GM21529 (cell line): Measurements from ENCODE around the gene TIMM8A.

Experiments used
- ATAC-seq: cut with Tn5 transposase; IDR thresholded peaks from one replicate; pipeline ENCODE4 v1.9.1; 2021; ENCODE audit not compliant: unreplicated experiment

The TIMM8A gene, protein sequence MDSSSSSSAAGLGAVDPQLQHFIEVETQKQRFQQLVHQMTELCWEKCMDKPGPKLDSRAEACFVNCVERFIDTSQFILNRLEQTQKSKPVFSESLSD

DNA sequence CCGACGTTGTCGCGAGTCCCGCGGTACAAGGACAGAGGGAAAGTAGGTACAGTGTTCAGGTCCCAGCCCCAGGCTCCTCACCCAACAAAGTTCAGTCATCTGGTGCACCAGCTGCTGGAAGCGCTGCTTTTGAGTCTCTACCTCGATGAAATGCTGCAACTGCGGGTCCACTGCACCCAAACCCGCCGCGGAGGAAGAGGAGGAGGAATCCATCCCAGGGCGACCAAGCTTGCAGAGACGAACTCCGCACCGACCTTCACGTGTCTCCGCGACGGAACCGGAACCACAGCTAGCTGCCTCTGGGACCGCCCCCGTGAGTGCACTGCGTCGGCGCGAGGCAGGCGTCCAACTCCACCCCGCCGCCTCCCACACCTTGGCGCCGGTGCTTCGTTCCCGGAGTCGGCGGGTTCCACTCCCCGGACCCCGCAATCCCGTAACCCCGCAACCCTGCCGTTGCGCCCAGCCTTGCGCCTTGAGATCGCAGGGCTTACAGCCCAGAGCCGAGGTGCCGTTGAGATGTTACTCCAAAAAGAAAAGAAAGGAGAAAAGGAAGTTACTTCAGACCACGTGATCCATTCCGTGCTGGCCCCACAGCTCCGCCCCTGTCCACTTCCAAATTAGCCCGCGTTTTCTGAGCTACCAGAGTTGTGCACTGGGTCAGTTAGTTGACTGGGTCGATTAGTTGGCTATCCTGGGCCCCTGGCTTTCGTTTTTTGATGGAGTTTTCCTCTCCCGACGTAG lies at the start of gene TIMM8A:
TSS of gene TIMM8A (minus strand) at position 291 of the 741 bp plus-strand sequence. CDS start at position 213, 78 bp downstream.
- peak; percentile 98 for ATAC-seq

DNA sequence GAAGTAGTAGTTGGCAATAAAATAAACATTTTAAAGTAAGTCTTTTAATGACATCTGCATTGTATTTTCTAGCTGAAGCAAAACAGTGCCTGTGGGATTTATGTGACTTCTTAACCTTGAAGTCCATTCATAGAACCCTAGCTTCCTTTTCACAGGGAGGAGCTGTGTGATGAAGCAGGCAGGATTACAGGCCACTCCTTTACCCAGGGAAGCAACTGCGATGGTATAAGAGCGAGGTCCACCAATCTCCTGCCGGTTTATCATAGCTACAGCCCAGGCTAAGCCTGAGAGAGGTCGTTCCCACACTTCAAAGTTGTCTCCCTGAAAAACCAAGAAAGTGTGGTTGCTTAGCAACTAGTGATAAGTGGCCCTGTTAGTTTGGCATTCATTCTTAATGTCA lies 49.2 kb upstream of the TIMM8A start:
- ATAC-seq, result no peak

DNA sequence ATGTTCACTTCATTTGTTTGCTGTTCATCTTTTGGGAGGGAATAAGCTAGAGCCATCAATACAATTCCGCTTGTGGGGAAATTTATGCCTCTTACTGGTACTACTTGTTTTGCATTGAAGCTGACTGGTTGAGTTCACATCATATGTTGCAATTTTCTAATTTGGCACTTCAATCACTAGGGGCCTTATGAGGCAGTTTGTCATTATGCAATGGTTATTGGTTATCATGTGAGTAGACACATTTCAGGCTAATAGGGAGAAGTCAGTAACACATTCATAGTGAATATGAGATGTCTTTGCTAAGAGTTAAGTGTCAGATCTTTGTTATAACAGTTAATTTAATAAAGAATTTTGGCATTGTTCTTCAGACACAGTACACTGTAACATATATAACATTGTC lies 47.2 kb upstream of the TIMM8A start:
- no peak for ATAC-seq

DNA sequence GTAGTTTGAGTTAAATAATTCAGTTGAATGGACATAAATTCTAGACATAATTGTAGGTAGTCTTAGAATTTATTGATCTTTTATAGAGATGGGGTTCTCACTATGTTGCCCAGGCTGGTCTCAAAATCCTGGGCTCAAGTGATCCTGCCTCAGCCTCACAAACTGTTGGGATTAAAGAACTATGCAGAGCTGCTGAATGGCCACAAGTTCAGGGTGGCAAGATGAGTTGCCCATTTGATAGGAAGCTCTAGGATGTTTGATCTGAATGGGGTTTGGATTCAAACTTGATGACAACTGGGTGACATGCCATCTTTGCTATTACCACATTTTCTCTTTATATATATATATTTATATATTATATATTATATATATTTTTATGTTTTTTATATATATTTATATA lies 45.8 kb upstream of the TIMM8A start:
- ATAC-seq, result no peak

DNA sequence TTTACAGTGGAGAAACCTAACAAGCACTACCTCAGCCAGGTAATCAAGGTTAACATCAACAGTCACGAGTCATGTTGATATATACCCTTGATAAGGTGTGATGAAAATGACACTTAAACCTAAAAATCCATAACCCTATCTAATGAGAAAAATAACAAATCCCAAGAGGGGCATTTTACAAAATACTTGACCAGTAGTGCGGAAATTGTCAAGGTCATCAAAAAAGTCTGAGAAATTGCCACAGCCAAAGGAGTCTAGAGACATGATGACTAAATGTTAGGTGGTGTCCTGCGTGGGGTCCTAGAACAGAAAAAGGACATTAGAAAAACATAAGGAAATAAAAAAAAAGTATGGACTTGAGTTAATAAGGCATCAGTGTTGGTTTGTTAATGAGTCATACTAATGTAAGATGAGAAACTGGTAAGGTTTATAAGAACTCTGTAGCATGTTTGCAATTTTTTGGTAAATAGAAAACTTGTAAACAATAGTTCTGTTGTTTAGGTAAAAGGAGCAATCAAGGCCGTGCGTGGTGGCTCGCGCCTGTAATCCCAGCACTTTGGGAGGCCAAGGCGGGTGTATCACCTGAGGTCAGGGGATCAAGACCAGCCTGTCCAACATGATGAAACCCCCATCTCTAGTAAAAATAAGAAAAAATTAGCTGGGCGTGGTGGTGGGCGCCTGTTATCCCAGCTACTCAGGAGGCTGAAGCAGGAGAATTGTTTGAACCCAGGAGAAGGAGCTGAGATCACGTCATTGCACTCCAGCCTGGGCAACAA lies 45.2 kb upstream of the TIMM8A start:
- no peak for ATAC-seq

DNA sequence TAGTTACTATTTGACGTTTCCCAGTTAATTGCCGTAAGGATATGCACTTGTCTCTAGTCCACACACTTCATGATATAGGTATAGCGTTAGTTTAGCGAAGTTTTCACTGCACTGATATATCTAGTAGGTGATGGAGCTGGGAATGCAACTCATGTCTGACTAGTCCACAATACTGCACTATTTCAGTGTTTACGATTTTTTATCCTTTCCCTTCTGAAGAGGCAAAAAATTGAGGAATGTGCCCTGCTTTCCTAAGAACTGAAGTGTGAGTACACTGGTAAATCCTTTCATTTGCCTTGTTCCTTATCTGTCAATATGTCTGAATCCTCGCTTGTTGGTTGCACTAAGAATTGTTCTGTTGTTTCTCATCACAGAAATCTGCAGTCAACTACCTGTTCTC lies 43.3 kb upstream of the TIMM8A start:
- no peak for ATAC-seq

DNA sequence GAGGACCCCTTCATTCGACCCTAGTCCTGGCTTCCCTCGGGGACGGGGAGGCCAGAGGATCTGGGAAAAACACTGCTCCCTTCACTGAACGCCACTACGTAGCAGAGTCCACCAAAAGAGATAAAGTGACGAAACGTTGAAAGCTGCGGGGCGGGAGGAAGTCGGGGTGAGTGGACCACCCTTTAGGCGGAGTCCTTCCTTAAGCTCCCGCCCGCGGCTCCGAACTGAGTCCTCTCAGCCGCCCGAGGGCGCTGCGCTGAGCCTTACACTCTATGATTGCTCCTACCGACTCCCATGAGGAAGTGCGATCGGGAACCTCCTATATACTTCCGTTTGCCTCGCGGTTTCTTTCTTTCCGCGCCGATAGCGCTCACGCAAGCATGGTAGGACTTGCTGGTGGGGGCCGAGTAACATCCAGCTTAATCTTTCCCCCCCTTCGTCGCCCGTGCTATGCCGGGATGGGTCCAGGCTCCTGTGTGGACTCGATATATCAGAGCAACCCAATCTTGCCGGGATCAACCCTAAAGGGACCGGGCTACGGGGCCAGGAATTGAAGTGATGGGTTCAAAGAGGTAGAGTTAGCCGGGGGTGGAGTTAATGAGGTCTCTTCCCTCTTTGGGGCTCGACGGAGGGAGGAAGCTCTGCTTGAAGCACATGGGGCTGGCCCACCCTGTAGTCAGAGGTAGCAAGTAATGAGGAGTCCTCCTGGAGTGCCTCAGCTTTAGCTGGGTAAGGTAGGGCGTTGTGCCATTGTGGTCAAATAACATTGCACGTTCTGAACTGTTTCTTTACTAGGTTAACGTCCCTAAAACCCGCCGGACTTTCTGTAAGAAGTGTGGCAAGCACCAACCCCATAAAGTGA lies 42.4 kb upstream of the TIMM8A start, which contains the start of gene RPL36A:
TSS of gene RPL36A (plus strand) at position 348 of the 862 bp plus-strand sequence. CDS start at position 381, 33 bp downstream.
- ATAC-seq, result peak; percentile 75

DNA sequence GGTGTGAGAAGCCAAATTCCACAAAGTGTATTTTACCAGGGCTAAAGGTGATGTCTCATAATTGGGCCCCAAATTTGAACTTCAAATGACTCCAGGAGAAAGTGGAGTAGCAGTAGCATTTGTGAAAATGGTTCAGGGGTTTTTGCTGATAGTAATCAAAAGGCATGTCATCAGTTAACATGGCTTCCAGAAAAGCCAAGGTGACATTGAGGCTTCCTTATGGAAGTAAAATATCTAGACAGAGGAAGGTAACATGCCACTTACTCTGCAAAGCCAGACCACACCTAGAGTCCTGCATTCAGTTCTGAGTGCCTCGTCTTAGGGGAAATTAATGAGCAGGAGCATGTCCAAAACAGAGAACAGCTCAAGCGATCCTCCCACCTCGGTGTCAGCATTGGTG lies 40.1 kb upstream of the TIMM8A start:
- no peak for ATAC-seq

DNA sequence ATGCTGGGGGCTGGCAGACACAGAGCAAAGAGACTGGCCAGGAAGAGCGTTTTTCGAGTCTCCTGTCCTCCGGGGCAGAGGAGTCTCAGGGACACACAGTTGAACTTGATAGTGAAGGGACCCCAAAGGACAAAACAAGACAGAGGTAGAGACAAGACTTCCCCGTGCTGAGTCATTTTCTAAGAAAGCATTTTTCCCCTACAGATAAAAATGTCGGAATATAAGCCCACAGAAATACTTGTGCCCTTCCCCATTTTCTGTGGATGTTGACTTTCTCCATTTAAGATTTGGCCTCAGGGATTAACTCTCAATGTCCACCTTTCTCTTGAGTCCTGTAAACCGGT lies 38.0 kb upstream of the TIMM8A start:
- ATAC-seq, result peak; percentile 0

DNA sequence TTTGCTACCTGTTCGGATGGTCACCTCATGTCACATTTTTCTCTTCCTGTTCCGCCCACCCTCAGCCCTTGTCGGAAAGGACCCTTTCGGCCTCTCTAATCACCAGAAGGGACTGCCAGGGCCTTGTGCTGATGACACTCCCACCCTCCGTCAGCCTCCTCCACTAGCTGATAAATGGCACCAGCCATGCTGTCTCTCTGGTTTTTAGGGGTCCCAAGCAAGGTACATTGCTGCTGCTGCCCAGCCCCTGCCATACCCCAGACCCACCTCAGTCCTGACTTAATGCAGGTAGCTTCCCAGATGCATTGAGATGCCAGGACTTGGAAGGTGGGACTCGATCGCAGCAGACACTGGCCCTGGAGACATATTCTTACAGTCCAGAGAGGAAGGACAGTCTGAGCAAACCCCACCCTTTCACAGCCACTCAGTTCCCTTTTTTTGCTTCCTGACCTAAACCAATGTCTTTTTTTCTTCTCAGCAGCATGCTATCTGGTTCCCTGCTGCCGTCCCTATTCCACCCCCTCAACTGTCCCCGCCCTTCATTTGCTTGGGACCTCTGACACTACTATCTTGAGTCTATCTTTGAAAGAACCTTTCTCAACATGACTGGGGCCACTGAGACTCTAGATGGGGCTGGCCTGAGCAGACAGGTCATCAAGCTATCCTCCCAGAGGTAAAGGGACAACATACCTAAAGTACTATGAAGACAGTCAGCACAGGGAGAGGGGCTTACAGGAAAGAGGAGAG lies 37.4 kb upstream of the TIMM8A start, which contains the start of gene BTK:
TSS of gene BTK (minus strand) at position 397 of the 747 bp plus-strand sequence. CDS start 10,907 bp downstream, outside the sequence.
- peak; percentile 66 for ATAC-seq

DNA sequence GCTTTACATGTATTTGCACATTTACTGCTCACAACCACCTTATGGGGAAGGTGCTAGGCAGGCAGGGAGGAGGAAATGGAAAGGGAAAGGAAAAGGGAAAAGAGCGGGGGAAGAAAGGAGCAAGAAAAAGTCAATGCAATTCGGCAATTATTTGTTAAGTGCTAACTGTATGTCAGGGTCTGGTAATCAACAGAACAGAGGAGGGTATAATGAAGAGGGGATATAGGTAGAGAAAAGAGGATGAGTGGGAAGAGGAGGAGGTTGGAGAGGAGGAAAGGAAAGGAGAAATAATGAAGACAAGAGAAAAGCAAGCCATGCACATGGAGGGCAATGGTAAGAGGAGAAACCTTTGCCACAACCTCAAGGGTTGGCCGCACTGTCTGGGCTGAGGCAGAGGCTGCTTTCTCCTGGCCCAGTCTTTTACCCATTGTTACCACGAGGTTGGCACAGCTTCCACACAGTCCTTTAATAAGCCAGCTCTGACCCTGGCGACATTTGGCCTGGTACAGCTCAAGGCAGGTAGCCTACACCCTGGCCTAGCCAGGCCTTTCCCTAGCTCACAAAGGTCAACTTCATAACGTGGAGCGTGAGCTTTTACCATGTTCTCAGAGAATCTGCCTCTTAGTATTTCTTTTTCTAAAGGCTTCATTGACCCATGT lies 36.6 kb upstream of the TIMM8A start:
- ATAC-seq, result no peak

DNA sequence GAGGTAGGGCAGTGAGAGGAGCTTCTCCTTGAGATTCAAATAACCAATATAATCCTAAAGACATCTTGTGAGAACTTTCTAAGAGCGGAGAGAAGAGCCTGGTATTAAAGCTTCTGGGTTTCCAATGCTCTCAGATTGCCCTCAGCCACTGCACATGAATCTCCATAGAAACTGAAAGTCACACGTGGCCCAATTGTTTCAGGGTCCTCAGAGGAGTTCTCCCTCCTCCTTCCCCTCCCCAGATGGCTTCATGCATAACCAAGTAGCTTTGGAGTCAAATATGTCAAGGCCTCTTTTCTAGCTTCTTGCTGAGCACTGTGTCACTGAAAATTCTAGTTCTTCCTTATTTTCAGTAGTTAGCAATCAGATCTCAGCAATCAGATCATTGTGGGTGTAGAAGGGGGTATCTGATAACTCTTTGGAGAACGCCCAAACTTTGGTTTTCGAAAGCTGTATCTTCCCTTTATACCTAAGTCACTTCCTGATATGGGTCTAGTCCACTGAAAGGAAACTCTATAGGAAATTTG lies 35.2 kb upstream of the TIMM8A start:
- peak; percentile 74 for ATAC-seq

DNA sequence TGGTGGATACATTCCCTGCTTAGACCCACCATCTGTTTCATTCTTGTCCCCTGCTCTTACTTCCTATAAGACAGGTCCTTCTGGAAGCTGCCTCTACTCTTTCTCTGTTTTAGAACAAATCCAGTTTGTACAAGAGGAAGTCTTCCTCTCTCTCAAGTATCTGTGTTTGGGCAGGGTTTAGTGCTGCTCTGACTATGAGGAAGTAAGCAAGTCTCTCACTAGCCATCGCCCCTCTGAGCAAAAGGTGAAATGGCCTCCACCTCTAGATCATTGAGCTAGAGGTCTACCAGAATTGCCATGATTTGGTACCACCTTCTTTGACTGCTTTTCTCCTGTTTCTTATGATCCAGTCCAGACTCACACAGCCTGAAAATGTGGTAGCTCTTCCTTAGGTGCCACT lies 29.0 kb upstream of the TIMM8A start:
- ATAC-seq, result no peak

DNA sequence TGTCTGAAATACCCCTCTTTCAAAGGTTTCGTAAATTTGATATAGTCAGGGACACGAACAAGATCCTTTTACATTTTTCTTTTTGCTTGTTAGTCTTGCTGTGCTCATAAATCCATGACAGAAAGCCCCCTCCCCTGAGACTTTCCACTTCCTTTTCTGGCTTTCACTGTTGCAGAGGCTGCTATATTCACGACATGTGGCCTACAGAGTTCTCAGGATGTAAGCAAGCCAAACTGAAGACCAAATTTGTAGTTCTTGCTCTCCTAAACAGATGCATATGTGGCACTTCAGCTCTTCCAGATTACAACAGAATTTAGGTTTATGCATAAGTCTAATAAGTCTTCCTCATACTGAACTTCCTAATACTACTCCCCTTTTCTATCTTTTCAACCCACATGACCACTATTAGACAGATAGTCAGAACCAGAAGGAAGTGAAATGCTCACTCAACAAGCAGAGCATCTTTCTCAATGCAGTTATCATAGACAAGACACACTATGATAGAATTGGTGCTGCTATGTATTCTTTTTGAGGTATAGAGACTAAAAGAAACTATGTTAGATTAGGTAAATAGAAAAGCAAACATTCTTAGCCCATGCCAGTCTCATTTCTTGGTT lies 22.5 kb upstream of the TIMM8A start:
- peak; percentile 79 for ATAC-seq

DNA sequence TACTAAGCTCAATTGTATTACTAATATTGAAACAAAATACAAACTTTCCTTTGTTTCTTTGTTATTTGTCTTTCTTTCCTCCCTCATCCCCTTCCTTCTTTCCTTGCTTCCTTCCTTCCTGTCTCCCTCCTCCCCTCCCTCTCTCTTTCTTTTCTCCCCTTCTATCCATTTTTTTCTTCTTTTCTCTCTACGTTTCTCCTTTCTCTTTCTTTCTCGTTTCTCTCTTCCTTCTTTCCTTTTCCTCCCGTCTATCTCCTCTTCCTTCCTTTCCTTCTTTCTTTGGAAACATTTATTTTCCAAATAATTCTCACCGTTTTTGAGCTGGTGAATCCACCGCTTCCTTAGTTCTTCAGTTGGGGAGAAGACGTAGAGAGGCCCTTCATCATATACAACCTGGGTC lies 21.1 kb upstream of the TIMM8A start:
- no peak for ATAC-seq

DNA sequence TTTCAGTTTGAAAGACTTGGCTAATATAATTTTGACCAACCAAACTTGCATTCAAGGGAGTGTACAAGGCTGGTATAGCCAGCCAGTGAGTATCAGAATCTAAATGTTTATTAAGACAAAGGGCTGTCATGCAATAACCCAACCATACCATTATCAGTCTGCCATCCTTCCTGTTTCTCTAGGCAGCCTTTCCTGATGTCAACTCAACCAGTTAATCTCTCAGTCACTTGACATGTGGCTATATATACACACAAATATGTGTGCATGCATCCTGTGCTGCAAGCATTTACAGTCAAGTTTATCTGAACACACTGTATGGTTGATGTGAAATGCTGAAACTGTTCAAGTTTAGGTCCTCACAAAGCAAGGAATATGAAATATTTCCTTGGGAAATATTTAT lies 20.3 kb upstream of the TIMM8A start:
- ATAC-seq, result no peak

DNA sequence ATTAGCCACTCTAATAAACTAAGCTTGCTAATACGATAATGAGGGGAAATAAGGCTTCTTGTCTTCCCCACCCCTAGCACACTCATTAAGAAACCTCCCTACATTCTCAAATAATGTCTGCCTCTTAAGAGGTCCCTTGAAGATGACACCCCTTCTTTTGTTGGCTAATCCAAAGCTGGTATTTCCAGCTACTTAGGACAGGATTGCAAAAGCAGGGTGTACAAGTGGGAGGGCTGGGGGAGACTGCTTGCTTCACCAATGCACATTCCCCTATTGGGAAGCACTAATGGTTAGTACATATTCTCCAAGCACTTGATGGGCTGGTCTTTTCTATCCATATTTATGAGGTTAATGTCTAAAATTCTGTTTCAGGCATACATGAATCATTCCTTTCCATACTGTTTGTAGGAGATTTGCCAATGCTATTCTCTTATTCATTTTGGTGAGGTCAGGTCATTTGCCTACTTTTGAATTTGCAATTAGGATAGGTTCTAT lies 16.8 kb upstream of the TIMM8A start:
- no peak for ATAC-seq

DNA sequence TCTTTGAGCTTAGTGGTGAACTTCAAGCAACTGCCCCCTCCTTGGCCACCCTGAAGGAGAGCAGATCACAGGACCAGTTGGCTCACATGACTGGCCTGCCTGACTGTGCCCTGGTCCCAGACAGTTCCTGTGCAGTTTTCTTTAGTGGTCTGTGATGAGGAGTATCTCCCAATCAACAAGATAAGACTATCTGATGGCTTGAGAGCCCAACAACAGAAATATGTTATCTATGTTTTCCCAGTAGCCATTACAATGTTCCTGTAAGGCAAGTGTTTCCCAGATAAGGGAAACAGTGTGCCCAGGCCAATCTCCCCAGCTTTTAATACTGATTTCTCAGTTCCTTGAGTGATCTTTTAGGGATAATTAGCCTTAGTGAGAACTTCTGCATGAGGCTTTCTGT lies 14.2 kb upstream of the TIMM8A start:
- no peak for ATAC-seq

DNA sequence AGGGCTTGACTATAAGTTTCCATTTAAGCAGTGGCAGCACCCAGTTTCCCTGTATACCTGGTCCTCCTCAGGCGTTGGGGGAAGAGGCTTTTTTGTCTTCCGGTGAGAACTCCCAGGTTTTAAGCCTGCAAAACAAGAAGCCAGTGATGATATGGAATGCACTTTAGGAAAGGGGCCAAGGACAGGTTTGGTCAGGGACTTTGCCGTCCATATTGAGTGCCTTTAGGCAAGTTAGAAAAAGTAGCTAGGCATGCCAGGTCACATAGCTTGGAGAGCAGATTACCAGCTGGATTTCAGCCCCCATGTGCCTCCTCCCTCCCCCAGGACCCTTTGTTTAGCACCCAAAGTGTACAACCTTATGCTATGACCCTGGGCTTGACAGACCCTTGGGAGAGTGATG lies 13.6 kb upstream of the TIMM8A start:
- ATAC-seq, result no peak
